ENCODE data around the gene CLDN14. TPM values are rescaled to one million over a fixed set of nuclear protein-coding genes. Genes with fewer than 3 reads are reported as not detected.
A peak's percentile ranks its signal among the peaks of the same experiment; 100 is the strongest.
"Not testable (repeated sequence)": the region's sequence is repeated elsewhere in the genome, so short reads cannot be mapped to it uniquely, and the experiment has no call there.

The CLDN14 gene
- total RNA-seq, 1 donor from 2014 or later: 0.79 TPM

GRCh38 chr21:36499578-36500471, 19.9 kb upstream of the CLDN14 start:
- no peak for DNase-seq

- DNase-seq: no peak
Observed at GRCh38 chr21:36494557-36494956, 14.6 kb upstream of the CLDN14 start.

GRCh38 chr21:36491209-36491910, 11.4 kb upstream of the CLDN14 start:
- DNase-seq: peak; percentile 76

GRCh38 chr21:36489776-36490165, 9.8 kb upstream of the CLDN14 start:
- DNase-seq: no peak

- DNase-seq: no peak
Observed at GRCh38 chr21:36489103-36489775, 9.3 kb upstream of the CLDN14 start.

GRCh38 chr21:36487641-36488307, 7.9 kb upstream of the CLDN14 start:
- DNase-seq: no peak

GRCh38 chr21:36486246-36486645, 6.3 kb upstream of the CLDN14 start:
- no peak for DNase-seq

- no peak for DNase-seq
Observed at GRCh38 chr21:36485476-36485875, 5.6 kb upstream of the CLDN14 start.

GRCh38 chr21:36483095-36483494, 3.2 kb upstream of the CLDN14 start:
- no peak for DNase-seq

- DNase-seq: no peak
Observed at GRCh38 chr21:36482673-36483072, 2.8 kb upstream of the CLDN14 start.

GRCh38 chr21:36482181-36482580, 2.3 kb upstream of the CLDN14 start:
- no peak for DNase-seq

GRCh38 chr21:36481639-36482038, 1.7 kb upstream of the CLDN14 start:
- DNase-seq: no peak

GRCh38 chr21:36480618-36481017, 696 bp upstream of the CLDN14 start:
- no peak for DNase-seq

- DNase-seq: no peak
Observed at GRCh38 chr21:36478941-36479340, 981 bp downstream of the CLDN14 start.

- no peak for DNase-seq
Observed at GRCh38 chr21:36478207-36478701, 1.7 kb downstream of the CLDN14 start.

GRCh38 chr21:36477559-36477958, 2.4 kb downstream of the CLDN14 start:
- no peak for DNase-seq

GRCh38 chr21:36477001-36477400, 2.9 kb downstream of the CLDN14 start:
- no peak for DNase-seq

GRCh38 chr21:36476541-36476940, 3.4 kb downstream of the CLDN14 start:
- DNase-seq: not testable (repeated sequence)

- no peak for DNase-seq
Observed at GRCh38 chr21:36474591-36474990, 5.3 kb downstream of the CLDN14 start.

GRCh38 chr21:36473203-36473602, 6.7 kb downstream of the CLDN14 start:
- no peak for DNase-seq

- no peak for DNase-seq
Observed at GRCh38 chr21:36472377-36472776, 7.5 kb downstream of the CLDN14 start.

- DNase-seq: no peak
Observed at GRCh38 chr21:36471254-36471723, 8.6 kb downstream of the CLDN14 start.

Data from skin of body (tissue), 2 donors.